GM18951 (cell line): ENCODE measurements around the gene CAST.

Experiments used
- POLR2A ChIP-seq: IDR thresholded peaks from 4 replicates; pipeline ENCODE4 v1.6.1; 2011; ENCODE audit warnings: mild to moderate bottlenecking; ENCODE audit not compliant: insufficient read length, insufficient read depth; ENCODE audit errors: extremely low read depth
- in situ Hi-C: fragments of 300-500 bp; cut with MboI; formaldehyde crosslinking; loops from one replicate; pipeline ENCODE4 v1.12.0; 2022; ENCODE audit warnings: low sequenced_read_pairs, mixed read lengths, inconsistent platforms; ENCODE audit not compliant: unreplicated experiment

CAST gene

GRCh38 chr5:96651948-96652753 lies 10.0 kb upstream of the CAST start:
- TF ChIP-seq POLR2A: no peak
- in situ Hi-C loops: no loop called here

DNA sequence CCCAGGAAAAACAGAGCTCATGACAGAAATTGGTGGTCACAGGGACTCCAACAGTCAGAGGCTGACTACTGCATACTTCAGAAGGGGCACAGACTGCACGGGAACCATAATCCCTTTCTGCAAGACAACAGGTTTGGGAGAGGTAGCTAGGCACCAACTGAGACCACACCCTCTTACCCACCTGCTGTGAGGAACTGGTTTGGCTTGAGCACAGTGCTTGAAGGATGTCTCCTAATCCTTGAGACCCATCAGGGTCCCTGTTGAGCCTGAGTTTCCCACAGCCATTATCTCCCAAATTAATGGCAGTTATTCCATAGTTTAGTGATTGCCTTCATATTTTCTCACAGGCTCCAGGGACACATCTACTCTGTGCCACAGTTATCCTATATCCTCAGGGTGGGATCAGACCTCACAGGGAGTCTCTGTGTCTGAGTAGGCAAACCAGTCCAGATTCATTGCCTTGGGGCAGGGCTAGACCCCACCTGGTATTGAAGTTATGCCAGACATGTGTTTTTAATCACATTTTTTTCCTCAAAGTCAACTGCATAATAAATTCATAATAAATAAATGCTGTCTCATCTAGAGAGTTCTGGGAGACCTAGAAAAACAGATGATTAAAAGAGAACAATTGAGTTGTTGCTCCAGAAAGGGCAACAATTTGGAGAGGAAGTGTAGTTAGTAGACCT lies 9.3 kb upstream of the CAST start:
- in situ Hi-C loops: no loop called here

GRCh38 chr5:96654209-96654608 lies 8.0 kb upstream of the CAST start:
- in situ Hi-C loops: no loop called here

More for the DNA sequence above, 9.3 kb upstream of the CAST start:
- no peak for TF ChIP-seq POLR2A

DNA sequence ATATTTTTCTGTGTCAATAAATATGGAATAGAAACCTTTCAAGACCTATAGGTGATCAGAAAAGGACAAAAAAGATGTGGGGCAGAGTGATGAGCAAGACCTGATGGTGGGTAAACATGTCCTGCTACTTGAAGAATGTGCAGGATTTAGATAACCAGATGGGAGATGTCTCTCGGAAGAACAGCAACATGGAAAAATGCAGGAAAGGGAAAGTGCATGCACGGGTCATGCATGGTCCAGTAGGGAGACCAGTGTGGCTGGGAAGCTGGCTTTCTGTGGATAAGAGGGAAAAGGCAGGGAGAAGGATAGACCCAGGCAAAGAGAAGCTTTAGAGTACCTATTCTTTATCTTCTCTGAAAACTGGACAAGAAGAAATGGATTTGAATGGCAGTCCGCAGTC lies 7.1 kb upstream of the CAST start:
- no peak for TF ChIP-seq POLR2A
- in situ Hi-C loops: no loop called here

More at GRCh38 chr5:96654209-96654608, 8.0 kb upstream of the CAST start:
- TF ChIP-seq POLR2A: no peak

DNA sequence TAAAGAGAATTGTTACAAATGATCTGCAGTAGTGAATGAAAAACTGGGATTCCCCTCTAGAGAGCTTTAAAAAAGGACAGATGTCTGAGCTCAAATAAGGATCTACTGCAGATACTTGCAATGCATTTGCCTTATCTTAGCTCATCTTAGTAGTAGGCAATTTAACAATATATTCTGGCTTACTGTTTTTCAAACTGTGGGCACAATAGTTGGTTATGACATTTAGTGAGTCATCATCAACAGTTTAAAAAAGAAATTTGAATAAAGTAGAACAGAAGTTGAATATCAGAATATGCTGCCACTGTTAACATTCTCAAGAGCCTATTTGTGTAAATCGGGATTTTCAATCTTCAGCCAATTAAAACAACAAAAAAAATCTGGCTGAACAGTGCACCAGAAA lies 6.7 kb upstream of the CAST start:
- in situ Hi-C loops: no loop called here
- TF ChIP-seq POLR2A: no peak

GRCh38 chr5:96657068-96657467 lies 5.1 kb upstream of the CAST start:
- no peak for TF ChIP-seq POLR2A
- in situ Hi-C loops: no loop called here

DNA sequence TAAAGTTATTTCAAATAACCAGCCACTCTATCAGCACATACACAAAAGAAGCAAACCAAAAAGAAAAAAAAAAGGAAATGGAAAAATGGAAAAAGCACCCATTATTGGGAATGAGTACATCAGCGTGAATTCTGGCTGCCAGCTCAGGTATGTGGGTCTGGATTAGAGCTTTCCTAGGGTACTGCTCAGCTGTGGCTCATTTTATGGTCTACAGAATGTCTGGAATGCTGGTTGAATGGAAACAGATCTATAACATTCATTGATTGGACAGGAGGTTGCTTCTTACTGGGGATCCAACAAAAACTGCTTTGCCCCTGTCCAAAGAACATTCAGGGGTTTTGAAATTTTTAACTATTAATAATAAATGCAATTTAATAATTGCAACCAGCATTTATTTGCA lies 3.9 kb upstream of the CAST start:
- TF ChIP-seq POLR2A: no peak
- in situ Hi-C loops: no loop called here

GRCh38 chr5:96659170-96659569 lies 3.0 kb upstream of the CAST start:
- TF ChIP-seq POLR2A: no peak
- in situ Hi-C loops: no loop called here

DNA sequence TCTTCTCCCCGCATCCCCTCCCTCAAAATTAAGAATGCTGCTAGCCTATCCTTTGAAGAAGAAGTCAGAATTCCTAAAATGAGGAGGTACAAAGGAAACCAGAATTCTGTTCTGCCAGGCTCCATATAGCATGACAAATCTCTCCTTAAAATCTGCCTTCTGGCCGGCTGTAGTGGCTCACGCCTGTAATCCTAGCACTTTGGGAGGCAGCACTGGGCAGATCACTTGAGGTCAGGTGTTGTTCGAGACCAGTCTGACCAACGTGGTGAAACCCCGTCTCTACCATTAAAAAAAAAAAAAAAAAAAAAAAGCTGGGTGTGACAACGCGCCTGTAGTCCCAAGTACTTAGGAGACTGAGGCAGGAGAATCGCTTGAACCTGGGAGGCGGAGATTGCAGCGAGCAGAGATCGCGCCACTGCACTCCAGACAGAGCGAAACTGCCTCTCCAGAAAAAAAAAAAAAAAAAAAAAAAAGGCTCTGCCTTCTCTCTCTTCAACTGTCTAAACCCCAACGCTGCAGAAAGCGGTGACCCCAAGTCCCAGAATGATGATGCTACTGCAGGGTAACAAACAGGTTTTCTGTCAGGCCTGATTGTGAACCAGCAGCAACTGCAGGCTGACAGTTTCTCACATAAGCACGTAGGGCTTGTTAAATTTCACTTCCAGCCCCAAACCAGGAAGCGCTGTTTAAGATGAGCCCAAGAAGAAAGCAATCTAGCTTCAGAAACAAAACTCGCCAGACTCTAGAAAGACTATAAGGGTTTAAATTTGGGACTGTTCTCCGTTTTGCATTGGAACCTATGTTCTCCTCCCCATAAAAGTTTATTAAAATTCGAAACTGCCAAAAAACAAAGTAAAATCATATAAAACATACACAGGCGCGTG lies 963 bp upstream of the CAST start:
- TF ChIP-seq POLR2A: no peak
- in situ Hi-C loops: no loop called here

DNA sequence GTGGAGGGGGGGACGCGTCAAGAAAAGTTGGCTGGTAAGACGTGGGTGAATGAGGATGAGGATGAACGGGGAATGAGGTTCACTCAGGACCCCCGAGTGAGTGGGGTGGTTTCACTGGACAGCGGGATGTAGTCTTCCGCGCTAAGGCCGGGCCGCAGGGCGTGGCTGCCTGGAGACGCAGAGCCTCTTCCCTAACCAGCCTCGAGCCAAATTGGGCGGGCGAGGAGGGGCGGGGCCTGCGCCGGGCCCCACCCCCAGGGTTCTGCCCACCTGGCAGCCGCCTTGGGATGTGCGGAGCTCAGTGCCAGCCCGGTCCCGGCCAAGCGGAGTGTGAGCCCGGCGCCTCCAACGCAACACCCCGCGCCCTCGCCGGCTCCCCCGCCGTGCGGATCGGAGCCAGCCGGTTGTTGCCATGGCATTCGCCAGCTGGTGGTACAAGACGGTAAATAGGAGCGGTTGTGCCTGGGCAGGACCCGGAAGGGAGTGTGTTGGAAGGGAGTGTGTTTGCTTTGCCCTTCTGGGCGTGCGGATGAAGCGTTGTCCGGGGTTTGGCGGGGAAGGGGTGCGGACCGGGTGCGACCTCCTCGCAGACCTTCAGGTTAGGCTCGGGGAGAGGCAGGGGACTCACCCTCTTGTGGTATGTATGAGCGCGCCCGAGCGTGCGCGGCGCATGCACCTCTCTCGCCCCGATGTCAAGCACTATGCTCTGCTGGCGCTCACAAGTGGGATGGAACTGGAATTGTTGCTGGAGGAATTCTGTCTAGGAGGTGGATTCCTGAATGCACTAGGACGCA lies 746 bp downstream of the CAST start:
- in situ Hi-C loops: no loop called here
- peak; percentile 62 for TF ChIP-seq POLR2A

- in situ Hi-C loops: no loop called here
- TF ChIP-seq POLR2A: no peak
These were observed 1.4 kb downstream of the CAST start for GRCh38 chr5:96663608-96664007.

DNA sequence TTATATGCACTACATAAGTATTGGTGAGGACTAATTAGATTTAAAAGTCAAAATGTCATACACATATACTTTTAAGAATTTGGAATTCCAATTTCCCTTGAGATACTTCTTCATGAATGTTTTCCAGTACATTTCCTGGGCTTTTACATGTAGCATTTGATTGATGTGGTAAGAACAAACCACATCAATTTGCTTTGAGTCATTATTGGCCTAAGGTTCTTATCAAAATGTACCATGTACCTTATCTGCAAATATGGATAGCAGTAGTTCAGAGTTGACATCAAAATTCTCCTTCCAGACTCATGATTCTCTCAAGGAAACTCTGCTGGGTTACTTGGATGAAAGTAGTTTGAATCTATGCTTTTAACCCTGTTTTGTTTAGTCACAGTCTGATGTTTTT lies 2.5 kb downstream of the CAST start:
- in situ Hi-C loops: no loop called here
- TF ChIP-seq POLR2A: no peak
